Natural killer cell treated with Interleukin-12 subunit alpha and Interleukin-12 subunit beta and Interleukin-15 and Interleukin-18, amount 100 ng/mL, for 72 hours (primary cell): ENCODE results near the gene PHF1. TPM values are rescaled to one million over a fixed set of nuclear protein-coding genes. Genes with fewer than 3 reads are reported as not detected.

ENCODE experiments used
- ATAC-seq, 2 donors: fragments of 150-1000 bp; cut with Tn5 transposase in 1 of 2; sonication (Bioruptor Pico), chemical (Tn5 transposase) in 1 of 2; 2 replicates each; pipeline ENCODE4 v1.10.0; 2021
- DNase-seq: peaks from one replicate; pipeline ENCODE4 v3.0.0; 2022; ENCODE audit warnings: low spot score
- H3K27ac Mint-ChIP-seq, 2 donors: 1 replicate in 1 of 2; 2 replicates in 1 of 2; pipeline ENCODE4 v1.8.0; 2022; ENCODE audit warnings: mixed read lengths in 2 of 2, mild to moderate bottlenecking in 1 of 2, moderate library complexity in 1 of 2
- H3K27me3 Mint-ChIP-seq, 2 donors: 1 replicate in 1 of 2; 2 replicates in 1 of 2; pipeline ENCODE4 v1.8.0; 2022; ENCODE audit warnings: mixed read lengths in 2 of 2
- H3K36me3 Mint-ChIP-seq: one replicate; pipeline ENCODE4 v1.8.0; 2022; ENCODE audit warnings: mixed read lengths
- H3K4me1 Mint-ChIP-seq, 2 donors: 1 replicate in 1 of 2; 2 replicates in 1 of 2; pipeline ENCODE4 v1.8.0; 2022; ENCODE audit warnings: low read depth in 2 of 2, mixed read lengths in 2 of 2, mild to moderate bottlenecking in 1 of 2
- H3K4me3 Mint-ChIP-seq: one replicate; pipeline ENCODE4 v1.8.0; 2022; ENCODE audit warnings: mixed read lengths
- H3K9me3 Mint-ChIP-seq: 2 replicates; pipeline ENCODE4 v1.8.0; 2022; ENCODE audit warnings: mixed read lengths
- total RNA-seq, 2 donors: library from RNA; stranded (reverse); gene quantifications; one replicate each; pipeline ENCODE4 v1.2.3, GENCODE V29; 2022

PHF1 gene
- total RNA-seq, 2 donors from 2014 or later = 46.5 to 66.6 TPM

DNA sequence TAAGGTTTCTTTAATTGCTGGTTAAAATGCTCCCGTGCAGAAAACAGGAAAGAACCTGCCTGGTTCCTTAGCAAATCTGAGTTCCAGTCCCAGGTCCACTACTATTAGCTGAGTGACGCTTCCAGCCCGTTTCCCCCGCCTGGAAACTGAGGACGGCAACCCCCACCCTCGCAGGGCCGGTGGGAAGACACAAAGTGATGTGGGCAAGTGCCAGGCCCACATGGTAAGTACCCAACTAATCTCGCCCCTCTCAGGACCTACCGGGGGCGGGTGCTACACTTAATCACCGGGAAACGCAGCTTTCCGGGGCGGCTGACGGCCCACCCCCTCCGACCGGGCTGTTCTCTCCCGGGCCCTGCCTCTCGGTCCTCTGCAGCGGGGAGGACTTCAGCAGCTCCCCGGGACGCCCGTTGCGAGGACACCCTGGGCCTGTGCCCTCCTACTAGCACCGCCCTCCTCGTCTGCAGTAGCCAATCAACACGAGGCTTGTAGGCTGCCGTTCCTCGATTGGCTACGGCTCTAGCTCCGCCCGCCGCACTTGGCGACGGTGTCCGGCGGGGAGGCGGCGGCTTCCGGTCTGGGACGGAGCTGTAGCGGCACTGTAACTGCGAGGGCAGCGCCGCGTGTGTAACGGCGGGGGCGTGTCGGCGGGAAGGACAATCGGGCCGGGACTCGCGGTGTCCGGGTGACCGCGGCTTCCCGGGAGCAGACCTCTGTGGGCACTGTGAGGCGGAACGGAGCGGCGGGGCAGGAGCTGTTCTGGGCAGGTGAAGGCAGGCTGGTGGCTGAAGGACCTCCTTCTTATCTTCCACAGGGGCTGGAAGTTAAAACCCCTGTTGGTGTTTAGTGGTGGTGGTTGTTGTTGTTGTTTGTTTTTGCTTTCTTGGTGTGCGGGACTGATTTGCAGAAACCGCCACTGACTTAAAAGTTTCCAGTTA, 43.5 kb downstream of the PHF1 start, which contains the start of gene ZBTB9:
ZBTB9 (plus strand) TSS at position 568 of the 938 bp plus-strand sequence. CDS start 525 bp downstream, outside the sequence.
- Mint-ChIP-seq H3K9me3 (no peaks in the 10 kb centered on the region), H3K36me3 (no peaks in the 10 kb centered on the region), H3K27me3 (no peaks in the 10 kb centered on the region), H3K4me1 (peaks cover 20 to 37% of the 10 kb centered on the region in 2 donors), H3K27ac (peak within 1 kb of the TSS; percentile 80 to 94), H3K4me3 (peak within 1 kb of the TSS; percentile 93)
- ATAC-seq = peak; percentile 100
- DNase-seq = peak; percentile 98

DNA sequence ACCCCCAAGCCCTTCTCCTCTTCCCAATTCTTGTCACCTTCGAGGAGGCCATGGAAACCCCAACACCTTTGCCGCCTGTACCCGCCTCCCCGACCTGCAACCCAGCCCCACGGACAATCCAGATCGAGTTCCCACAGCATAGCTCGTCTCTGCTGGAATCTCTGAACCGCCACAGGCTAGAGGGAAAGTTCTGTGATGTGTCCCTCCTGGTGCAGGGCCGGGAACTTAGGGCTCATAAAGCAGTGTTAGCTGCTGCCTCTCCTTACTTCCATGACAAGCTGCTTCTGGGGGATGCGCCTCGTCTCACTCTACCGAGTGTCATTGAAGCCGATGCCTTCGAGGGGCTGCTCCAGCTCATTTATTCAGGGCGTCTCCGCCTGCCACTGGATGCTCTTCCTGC, 44.2 kb downstream of the PHF1 start:
- no peak for ATAC-seq
- peak overlapping the region; percentile 80 to 94 for H3K27ac Mint-ChIP-seq
- H3K36me3 Mint-ChIP-seq = no peaks in the 10 kb centered on the region
- H3K9me3 Mint-ChIP-seq = no peaks in the 10 kb centered on the region
- peaks cover 20 to 33% of the 10 kb centered on the region in 2 donors for H3K4me1 Mint-ChIP-seq
- no peaks in the 10 kb centered on the region for H3K27me3 Mint-ChIP-seq
- no peak for DNase-seq
- peak overlapping the region; percentile 93 for H3K4me3 Mint-ChIP-seq

DNA sequence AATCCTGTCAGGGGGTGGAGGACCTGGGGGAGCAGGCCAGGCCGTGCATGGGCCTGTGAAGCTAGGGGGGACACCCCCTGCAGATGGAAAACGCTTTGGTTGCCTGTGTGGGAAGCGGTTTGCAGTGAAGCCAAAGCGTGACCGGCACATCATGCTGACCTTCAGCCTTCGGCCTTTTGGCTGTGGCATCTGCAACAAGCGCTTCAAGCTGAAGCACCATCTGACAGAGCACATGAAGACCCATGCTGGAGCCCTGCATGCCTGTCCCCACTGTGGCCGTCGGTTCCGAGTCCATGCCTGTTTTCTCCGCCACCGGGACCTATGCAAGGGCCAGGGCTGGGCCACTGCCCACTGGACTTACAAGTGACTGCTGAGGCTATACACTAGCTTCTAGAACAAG, 45.3 kb downstream of the PHF1 start:
- no peaks in the 10 kb centered on the region for H3K9me3 Mint-ChIP-seq
- no peaks in the 10 kb centered on the region for H3K36me3 Mint-ChIP-seq
- no peak for ATAC-seq
- H3K4me1 Mint-ChIP-seq = peaks cover 20 to 27% of the 10 kb centered on the region in 2 donors
- H3K27me3 Mint-ChIP-seq = no peaks in the 10 kb centered on the region
- H3K27ac Mint-ChIP-seq = no peak overlapping the region
- no peak overlapping the region for H3K4me3 Mint-ChIP-seq
- DNase-seq = no peak

DNA sequence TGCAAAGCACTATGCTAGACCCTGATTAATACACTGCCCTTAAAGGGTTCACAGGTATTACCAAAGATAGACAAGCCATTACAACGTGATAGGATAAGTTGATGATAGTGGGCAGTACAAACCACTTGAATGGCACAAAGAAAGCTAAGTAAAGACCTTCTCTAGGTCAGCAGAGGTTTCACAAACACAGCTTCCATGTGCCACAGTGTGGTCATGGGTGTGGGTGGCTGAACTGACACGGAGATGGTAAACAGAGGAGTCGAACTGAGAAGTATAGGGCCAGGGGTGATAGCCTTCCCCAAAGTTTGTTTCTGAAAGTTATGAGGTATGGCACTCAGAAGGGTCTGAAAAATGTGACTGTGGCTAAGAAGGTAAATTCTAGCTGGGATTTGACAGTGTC, 47.9 kb downstream of the PHF1 start:
- no peak for ATAC-seq
- no peaks in the 10 kb centered on the region for H3K36me3 Mint-ChIP-seq
- H3K4me3 Mint-ChIP-seq = no peak overlapping the region
- no peaks in the 10 kb centered on the region for H3K27me3 Mint-ChIP-seq
- H3K4me1 Mint-ChIP-seq = peaks cover 17 to 19% of the 10 kb centered on the region in 2 donors
- no peak for DNase-seq
- H3K9me3 Mint-ChIP-seq = no peaks in the 10 kb centered on the region
- peak overlapping the region in 1 of 2 donors; percentile 22 for H3K27ac Mint-ChIP-seq

DNA sequence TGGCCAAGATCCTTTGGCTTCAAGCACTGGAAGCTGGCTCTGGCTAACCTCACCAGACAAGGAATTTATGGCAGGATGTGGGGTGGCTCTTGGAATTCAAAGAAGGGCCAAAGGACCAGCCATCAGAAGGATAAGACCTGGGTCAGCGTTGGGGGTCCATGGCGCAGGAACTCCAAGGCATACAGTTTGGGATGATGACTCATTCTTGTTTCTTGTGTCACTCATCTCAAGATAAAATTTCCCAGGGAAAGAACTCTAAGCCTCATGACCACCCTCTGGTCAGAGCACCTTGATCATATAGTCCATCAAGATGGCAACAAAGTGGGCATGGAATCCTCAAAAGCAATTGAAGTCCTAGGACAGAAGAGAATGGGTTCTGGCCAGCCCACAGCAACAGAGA, 48.4 kb downstream of the PHF1 start:
- H3K9me3 Mint-ChIP-seq = no peaks in the 10 kb centered on the region
- no peaks in the 10 kb centered on the region for H3K36me3 Mint-ChIP-seq
- DNase-seq = no peak
- no peak for ATAC-seq
- H3K27me3 Mint-ChIP-seq = no peaks in the 10 kb centered on the region
- no peak overlapping the region for H3K27ac Mint-ChIP-seq
- peaks cover 13 to 15% of the 10 kb centered on the region in 2 donors for H3K4me1 Mint-ChIP-seq
- no peak overlapping the region for H3K4me3 Mint-ChIP-seq

Other genes with a start within 250 kb of the PHF1 start
- 1 to 10 TPM; 1.1 to 1.3 TPM for gene COL11A2, start 218.5 kb upstream of the PHF1 start, total RNA-seq
- gene RXRB, start 210.3 kb upstream of the PHF1 start, total RNA-seq = 10 to 100 TPM; 43.9 to 50.4 TPM
- 100 to 1,000 TPM in 1 of 2 donors, 10 to 100 TPM in 1; 91.5 to 102 TPM for gene SLC39A7, start 210.1 kb upstream of the PHF1 start, total RNA-seq
- 1 to 10 TPM; 3.3 to 6.2 TPM for gene HSD17B8, start 206.4 kb upstream of the PHF1 start, total RNA-seq
- gene RING1, start 202.5 kb upstream of the PHF1 start, total RNA-seq = 10 to 100 TPM; 31.1 to 35.5 TPM
- 10 to 100 TPM; 48.6 to 76.5 TPM for gene VPS52, start 139.1 kb upstream of the PHF1 start, total RNA-seq
- 1,000 to 10,000 TPM; 1,431 to 1,446 TPM for gene RPS18, start 138.9 kb upstream of the PHF1 start, total RNA-seq
- 10 to 100 TPM; 10.1 to 11.2 TPM for gene B3GALT4, start 133.9 kb upstream of the PHF1 start, total RNA-seq
- 100 to 1,000 TPM in 1 of 2 donors, 10 to 100 TPM in 1; 81.8 to 148 TPM for gene WDR46, start 121.8 kb upstream of the PHF1 start, total RNA-seq
- gene PFDN6, start 121.4 kb upstream of the PHF1 start, total RNA-seq = 10 to 100 TPM; 72.0 to 76.8 TPM
- 10 to 100 TPM; 38.1 to 51.4 TPM for gene RGL2, start 112.1 kb upstream of the PHF1 start, total RNA-seq
- gene TAPBP, start 96.9 kb upstream of the PHF1 start, total RNA-seq = 100 to 1,000 TPM; 243 to 346 TPM
- 10 to 100 TPM in 1 of 2 donors, 1 to 10 TPM in 1; 6.9 to 13.2 TPM for gene ZBTB22, start 93.3 kb upstream of the PHF1 start, total RNA-seq
- gene DAXX, start 88.1 kb upstream of the PHF1 start, total RNA-seq = 10 to 100 TPM; 80.5 to 99.5 TPM
- gene KIFC1, start 19.2 kb upstream of the PHF1 start, total RNA-seq = 100 to 1,000 TPM in 1 of 2 donors, 10 to 100 TPM in 1; 52.9 to 115 TPM
- 100 to 1,000 TPM; 106 to 156 TPM for gene CUTA, start 7.1 kb downstream of the PHF1 start, total RNA-seq
- gene SYNGAP1, start 9.1 kb downstream of the PHF1 start, total RNA-seq = 10 to 100 TPM; 17.7 to 77.0 TPM
- gene ZBTB9, start 43.6 kb downstream of the PHF1 start, total RNA-seq = 10 to 100 TPM; 10.9 to 25.4 TPM
- gene BAK1, start 169.3 kb downstream of the PHF1 start, total RNA-seq = 100 to 1,000 TPM; 101 to 103 TPM
- gene ITPR3, start 210.3 kb downstream of the PHF1 start, total RNA-seq = 10 to 100 TPM; 27.6 to 77.6 TPM